Choroid plexus epithelial cell (primary cell): Measurements from ENCODE around the gene MLC1.

Experiments used
- DNase-seq: peaks from one replicate; pipeline ENCODE4 v3.0.0-alpha.2; 2010; ENCODE audit warnings: low read depth
- H3K4me3 ChIP-seq: 2 replicates; pipeline ENCODE4 v1.5.1; 2011; ENCODE audit warnings: low read depth, mild to moderate bottlenecking, control low read depth, low read length, moderate library complexity
- CTCF ChIP-seq: conservative IDR thresholded peaks from 2 replicates; pipeline ENCODE4 v1.5.1; 2011; ENCODE audit warnings: low read depth, mild to moderate bottlenecking, control low read depth, inconsistent platforms, low read length, moderate library complexity

Gene MLC1

GRCh38 chr22:50027639-50028537 is 57.3 kb downstream of the MLC1 start:
- peak; percentile 20 for DNase-seq
- H3K4me3 ChIP-seq: no peak overlapping the region
- no peak for TF ChIP-seq CTCF

DNA sequence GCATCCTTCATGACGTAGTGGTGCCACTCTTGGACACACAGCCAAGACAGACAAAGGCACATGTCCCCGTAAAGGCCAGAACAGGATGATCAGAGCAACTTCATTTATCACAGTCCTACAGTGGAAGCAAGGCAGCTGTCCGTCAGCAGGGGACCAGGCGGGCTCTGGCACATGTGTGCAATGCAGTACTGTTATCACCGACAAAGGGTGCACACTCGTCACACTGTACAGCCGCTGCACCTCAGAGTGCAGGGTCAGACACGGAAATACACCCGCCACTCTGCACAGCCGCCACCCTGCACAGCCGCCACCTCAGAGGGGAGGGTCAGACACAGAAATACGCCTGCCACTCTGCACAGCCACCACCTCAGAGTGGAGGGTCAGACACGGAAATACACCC is 59.2 kb downstream of the MLC1 start:
- TF ChIP-seq CTCF: no peak
- DNase-seq: no peak
- no peak overlapping the region for H3K4me3 ChIP-seq

- H3K4me3 ChIP-seq: no peak overlapping the region
- no peak for DNase-seq
- TF ChIP-seq CTCF: no peak
Observed at GRCh38 chr22:50022171-50022819, 62.9 kb downstream of the MLC1 start.

- DNase-seq: no peak
- TF ChIP-seq CTCF: no peak
- no peak overlapping the region for H3K4me3 ChIP-seq
Observed at GRCh38 chr22:50020606-50021005, 64.6 kb downstream of the MLC1 start.

DNA sequence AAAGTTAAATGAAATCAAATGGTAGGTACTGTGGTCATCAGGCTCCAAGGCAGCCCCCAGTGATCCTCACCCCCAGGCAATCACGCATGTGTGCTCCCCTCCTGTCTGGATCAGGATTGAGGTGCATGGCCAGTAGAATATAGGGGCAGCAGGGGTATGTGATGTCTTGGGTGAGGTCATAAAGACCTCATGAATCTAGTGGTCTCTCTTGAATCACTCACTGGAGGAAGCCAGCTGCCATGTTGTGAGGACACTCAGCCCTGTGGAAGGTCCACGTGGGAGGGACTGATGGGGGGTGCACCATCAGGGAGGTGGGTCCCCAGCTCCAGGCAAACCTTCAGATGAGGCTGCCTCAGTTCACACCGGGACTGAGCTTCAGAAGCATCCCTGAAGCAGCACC is 65.9 kb downstream of the MLC1 start:
- no peak overlapping the region for H3K4me3 ChIP-seq
- TF ChIP-seq CTCF: no peak
- DNase-seq: no peak

- TF ChIP-seq CTCF: no peak
- no peak overlapping the region for H3K4me3 ChIP-seq
- DNase-seq: no peak
Observed at GRCh38 chr22:50018608-50019285, 66.5 kb downstream of the MLC1 start.
